Smooth muscle cell (in vitro differentiated cells): Measurements from ENCODE around the gene ARHGAP15. TPM values are rescaled to one million over a fixed set of nuclear protein-coding genes. Genes with fewer than 3 reads are reported as not detected.
A peak's percentile ranks its signal among the peaks of the same experiment; 100 is the strongest.

Source experiments
- DNase-seq: peaks from one replicate; lab custom pipeline; 2025; ENCODE audit not compliant: unreplicated experiment; lab: John Stamatoyannopoulos, UW
- H2AFZ ChIP-seq: fragments of 200-600 bp; sonication (generic); 2 replicates; pipeline ENCODE4 v1.6.0; 2016; ENCODE audit warnings: antibody characterized with exemption, low read depth, mild to moderate bottlenecking
- H3F3A ChIP-seq: fragments of 200-600 bp; sonication (generic); 2 replicates; pipeline ENCODE4 v1.6.0; 2017; ENCODE audit warnings: antibody characterized with exemption, low read depth
- H3K27ac ChIP-seq: fragments of 200-600 bp; sonication (generic); 2 replicates; pipeline ENCODE4 v1.5.1; 2016; ENCODE audit warnings: low read depth, mild to moderate bottlenecking
- H3K27me3 ChIP-seq: fragments of 200-600 bp; sonication (generic); 2 replicates; pipeline ENCODE4 v1.6.1; 2016; ENCODE audit warnings: low read depth, mild to moderate bottlenecking
- H3K36me3 ChIP-seq: fragments of 200-600 bp; sonication (generic); 2 replicates; pipeline ENCODE4 v1.5.1; 2016; ENCODE audit warnings: low read depth
- H3K4me1 ChIP-seq: fragments of 200-600 bp; sonication (generic); 2 replicates; pipeline ENCODE4 v1.5.1; 2016; ENCODE audit warnings: low read depth
- H3K4me2 ChIP-seq: fragments of 200-600 bp; sonication (generic); 2 replicates; pipeline ENCODE4 v1.6.0; 2016; ENCODE audit warnings: mild to moderate bottlenecking
- H3K4me3 ChIP-seq: fragments of 200-600 bp; sonication (generic); 2 replicates; pipeline ENCODE4 v1.5.1; 2016; ENCODE audit warnings: mild to moderate bottlenecking
- H3K79me2 ChIP-seq: fragments of 200-600 bp; sonication (generic); 2 replicates; pipeline ENCODE4 v1.6.0; 2016; ENCODE audit warnings: low read depth, mild to moderate bottlenecking
- H3K9ac ChIP-seq: fragments of 200-600 bp; sonication (generic); 2 replicates; pipeline ENCODE4 v1.6.0; 2016; ENCODE audit warnings: low read depth
- H3K9me3 ChIP-seq: fragments of 200-600 bp; sonication (generic); replicated peaks from 2 replicates; pipeline ENCODE4 v1.5.1; 2016; ENCODE audit warnings: low read depth
- H4K20me1 ChIP-seq: fragments of 200-600 bp; sonication (generic); 2 replicates; pipeline ENCODE4 v1.6.0; 2016; ENCODE audit warnings: low read depth
- WGBS: methylation state at CpG from one replicate; pipeline ENCODE4 v1.1.7; 2016; ENCODE audit warnings: low lambda C conversion rate; 5-methylcytosine and 5-hydroxymethylcytosine counted together
- polyA plus RNA-seq: library from polyadenylated mRNA; unstranded; fragments of >200 nt; fragmentation: Nextera tagmentation; extraction: Ambion mirVana; gene quantifications from 2 replicates; pipeline ENCODE4 v1.2.1, GENCODE V29; 2016
- total RNA-seq: library from RNA; depleted of rRNA; stranded (reverse); fragments of >200 nt; gene quantifications from 2 replicates; pipeline ENCODE4 v1.2.3, GENCODE V29; 2014
- TF ChIP-seq, protein P1 (sequence below): fragments of 200-600 bp; sonication (generic); IDR thresholded peaks from 2 replicates; pipeline ENCODE4 v1.5.1; 2017; ENCODE audit warnings: borderline replicate concordance, mild to moderate bottlenecking, antibody characterized with exemption; ENCODE audit not compliant: insufficient read depth, poor library complexity, severe bottlenecking

The ARHGAP15 gene
- total and polyA plus RNA-seq, 2 experiments from 2014 or later: not detected

DNA sequence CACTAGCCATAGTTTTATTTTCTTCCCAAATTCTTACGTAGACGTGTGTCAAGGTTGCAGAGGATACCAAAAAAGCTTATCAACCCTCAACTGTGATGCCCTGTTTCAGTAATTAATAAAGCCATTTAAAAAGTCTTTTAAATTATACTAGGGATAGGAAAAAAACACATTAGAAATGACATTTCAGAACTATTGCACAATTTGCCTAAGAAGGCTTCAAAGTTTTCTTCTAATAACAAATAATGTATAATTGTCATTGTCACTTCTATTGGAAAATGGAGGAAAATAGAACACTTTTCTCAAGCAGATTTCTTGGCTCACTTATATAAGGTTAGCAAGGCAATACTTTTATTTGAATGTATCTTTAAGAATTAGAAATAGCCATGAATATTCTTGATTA lies 253.8 kb downstream of the ARHGAP15 start:
- H4K20me1 ChIP-seq: no peaks in the 10 kb centered on the region
- 92% methylated on average over 2 of the region's 2 CpGs for WGBS
- H3K4me2 ChIP-seq: no peak overlapping the region
- DNase-seq: no peak
- no peaks in the 10 kb centered on the region for H3K9me3 ChIP-seq
- no peaks in the 10 kb centered on the region for H3K36me3 ChIP-seq
- H3K79me2 ChIP-seq: no peaks in the 10 kb centered on the region
- TF ChIP-seq, protein P1, sequence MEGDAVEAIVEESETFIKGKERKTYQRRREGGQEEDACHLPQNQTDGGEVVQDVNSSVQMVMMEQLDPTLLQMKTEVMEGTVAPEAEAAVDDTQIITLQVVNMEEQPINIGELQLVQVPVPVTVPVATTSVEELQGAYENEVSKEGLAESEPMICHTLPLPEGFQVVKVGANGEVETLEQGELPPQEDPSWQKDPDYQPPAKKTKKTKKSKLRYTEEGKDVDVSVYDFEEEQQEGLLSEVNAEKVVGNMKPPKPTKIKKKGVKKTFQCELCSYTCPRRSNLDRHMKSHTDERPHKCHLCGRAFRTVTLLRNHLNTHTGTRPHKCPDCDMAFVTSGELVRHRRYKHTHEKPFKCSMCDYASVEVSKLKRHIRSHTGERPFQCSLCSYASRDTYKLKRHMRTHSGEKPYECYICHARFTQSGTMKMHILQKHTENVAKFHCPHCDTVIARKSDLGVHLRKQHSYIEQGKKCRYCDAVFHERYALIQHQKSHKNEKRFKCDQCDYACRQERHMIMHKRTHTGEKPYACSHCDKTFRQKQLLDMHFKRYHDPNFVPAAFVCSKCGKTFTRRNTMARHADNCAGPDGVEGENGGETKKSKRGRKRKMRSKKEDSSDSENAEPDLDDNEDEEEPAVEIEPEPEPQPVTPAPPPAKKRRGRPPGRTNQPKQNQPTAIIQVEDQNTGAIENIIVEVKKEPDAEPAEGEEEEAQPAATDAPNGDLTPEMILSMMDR: no peak
- H3K27me3 ChIP-seq: no peaks in the 10 kb centered on the region
- no peak overlapping the region for H3K27ac ChIP-seq
- H3K4me3 ChIP-seq: no peak overlapping the region
- H3K9ac ChIP-seq: no peak overlapping the region
- no peaks in the 10 kb centered on the region for H3K4me1 ChIP-seq
- H2AFZ ChIP-seq: peak overlapping the region; percentile 44
- H3F3A ChIP-seq: no peaks in the 10 kb centered on the region

DNA sequence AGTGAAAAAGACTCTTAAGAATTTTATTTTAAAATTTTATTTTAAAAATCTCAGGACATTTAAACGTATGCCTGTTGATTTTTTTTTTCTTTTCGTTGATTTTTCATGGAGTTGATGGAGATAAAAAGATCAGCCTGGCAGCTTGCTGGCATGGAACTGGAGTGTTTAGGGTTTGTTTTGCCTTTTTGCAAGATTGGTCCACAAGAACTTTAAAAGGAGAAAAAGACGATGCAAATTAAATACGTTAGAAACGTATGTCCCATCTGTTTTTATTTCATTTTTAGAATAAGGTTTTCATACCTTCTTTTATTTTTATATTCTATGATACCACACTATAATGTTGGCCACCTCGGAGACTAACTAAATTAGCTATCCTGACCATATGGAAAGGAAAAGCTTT lies 254.9 kb downstream of the ARHGAP15 start:
- no peak overlapping the region for H3K27ac ChIP-seq
- H3K36me3 ChIP-seq: no peaks in the 10 kb centered on the region
- no peak overlapping the region for H3K4me3 ChIP-seq
- no peak overlapping the region for H2AFZ ChIP-seq
- no peaks in the 10 kb centered on the region for H3K9me3 ChIP-seq
- 94% methylated on average over 6 of the region's 6 CpGs for WGBS
- H3K9ac ChIP-seq: no peak overlapping the region
- H3K4me2 ChIP-seq: no peak overlapping the region
- H3K4me1 ChIP-seq: no peaks in the 10 kb centered on the region
- DNase-seq: no peak
- no peaks in the 10 kb centered on the region for H3K79me2 ChIP-seq
- H3F3A ChIP-seq: no peaks in the 10 kb centered on the region
- TF ChIP-seq, protein P1: no peak
- H3K27me3 ChIP-seq: no peaks in the 10 kb centered on the region
- no peaks in the 10 kb centered on the region for H4K20me1 ChIP-seq

DNA sequence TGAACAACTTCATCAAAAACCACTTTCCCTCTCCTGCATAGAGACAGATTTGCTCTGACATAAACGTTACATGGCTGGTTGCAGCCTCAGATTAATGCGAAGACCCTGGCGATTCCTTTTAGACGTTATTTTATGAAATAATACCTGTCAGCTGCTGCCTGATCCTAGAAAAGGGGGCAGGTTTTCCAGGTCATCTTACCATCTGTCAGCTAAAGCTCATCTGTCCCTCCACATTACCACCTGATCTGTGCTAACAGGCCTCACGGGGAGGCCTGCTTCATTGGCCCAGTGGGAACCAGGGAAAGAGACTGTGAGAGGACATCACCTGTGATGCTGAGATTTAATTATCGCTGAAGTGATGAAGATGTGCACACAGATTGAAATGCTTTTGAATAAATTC lies 261.0 kb downstream of the ARHGAP15 start:
- Histone ChIP-seq H3K79me2 (no peaks in the 10 kb centered on the region), H3K9me3 (no peaks in the 10 kb centered on the region), H3K36me3 (no peaks in the 10 kb centered on the region), H3K27ac (no peak overlapping the region), H3K27me3 (no peaks in the 10 kb centered on the region), H3K4me2 (no peak overlapping the region), H3K9ac (no peak overlapping the region), H3K4me1 (no peaks in the 10 kb centered on the region), H3K4me3 (no peak overlapping the region), H2AFZ (no peak overlapping the region), H3F3A (no peaks in the 10 kb centered on the region), H4K20me1 (no peaks in the 10 kb centered on the region)
- TF ChIP-seq, protein P1: no peak
- 96% methylated on average over 6 of the region's 6 CpGs for WGBS
- DNase-seq: no peak

DNA sequence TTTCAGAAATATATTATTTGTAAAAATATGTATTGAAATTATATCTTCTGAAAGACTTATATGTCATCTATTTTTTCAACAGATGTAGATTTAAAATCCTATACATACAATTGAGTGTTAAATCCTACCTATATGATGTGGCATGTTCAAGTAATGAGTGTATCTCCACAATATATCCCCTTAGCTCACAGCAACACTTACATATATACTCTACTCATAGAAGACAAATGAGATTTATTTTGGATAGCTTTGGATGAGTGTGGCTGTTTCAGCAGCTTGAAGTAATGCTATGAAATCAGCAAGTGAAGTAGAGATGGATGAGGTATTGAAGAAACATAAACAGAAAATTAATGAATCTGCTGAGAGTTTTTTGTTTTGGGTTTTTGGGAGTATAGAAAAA lies 263.1 kb downstream of the ARHGAP15 start:
- no peaks in the 10 kb centered on the region for H3K9me3 ChIP-seq
- H2AFZ ChIP-seq: no peak overlapping the region
- no peak overlapping the region for H3K4me2 ChIP-seq
- no peak overlapping the region for H3K27ac ChIP-seq
- no peaks in the 10 kb centered on the region for H3F3A ChIP-seq
- no peaks in the 10 kb centered on the region for H3K36me3 ChIP-seq
- no peak overlapping the region for H3K9ac ChIP-seq
- H3K4me1 ChIP-seq: no peaks in the 10 kb centered on the region
- no peaks in the 10 kb centered on the region for H4K20me1 ChIP-seq
- H3K79me2 ChIP-seq: no peaks in the 10 kb centered on the region
- no peak for DNase-seq
- no peak overlapping the region for H3K4me3 ChIP-seq
- TF ChIP-seq, protein P1: no peak
- H3K27me3 ChIP-seq: no peaks in the 10 kb centered on the region
